DOHH2 (cell line): Measurements from ENCODE around the gene LPAR2.

Experiments
- H3F3A ChIP-seq: fragments of 200-600 bp; sonication (generic), shearing (Covaris generic); 2 replicates; pipeline ENCODE4 v1.6.0; 2016; ENCODE audit warnings: antibody characterized with exemption, mild to moderate bottlenecking; ENCODE audit not compliant: control insufficient read depth, insufficient read depth
- H3K27ac ChIP-seq: fragments of 200-600 bp; sonication (generic); 2 replicates; pipeline ENCODE4 v1.5.1; 2014; ENCODE audit warnings: low read depth, mild to moderate bottlenecking, low read length, moderate library complexity
- H3K27me3 ChIP-seq: fragments of 200-600 bp; sonication (generic); 2 replicates; pipeline ENCODE4 v1.6.1; 2014; ENCODE audit warnings: mild to moderate bottlenecking, low read length, mixed read lengths; ENCODE audit not compliant: control insufficient read depth
- H3K36me3 ChIP-seq: fragments of 200-600 bp; sonication (generic); 2 replicates; pipeline ENCODE4 v1.6.1; 2014; ENCODE audit warnings: mild to moderate bottlenecking, low read length, moderate library complexity, mixed read lengths; ENCODE audit not compliant: control insufficient read depth
- H3K4me1 ChIP-seq: fragments of 200-600 bp; sonication (generic); 2 replicates; pipeline ENCODE4 v1.6.1; 2014; ENCODE audit warnings: mild to moderate bottlenecking, low read length, mixed read lengths; ENCODE audit not compliant: control insufficient read depth
- H3K4me2 ChIP-seq: fragments of 200-600 bp; sonication (generic); 2 replicates; pipeline ENCODE4 v1.6.0; 2014; ENCODE audit warnings: mild to moderate bottlenecking, low read length, moderate library complexity
- H3K4me3 ChIP-seq: fragments of 200-600 bp; sonication (generic); 2 replicates; pipeline ENCODE4 v1.5.1; 2014; ENCODE audit warnings: mild to moderate bottlenecking, low read length, mixed read lengths
- H3K79me2 ChIP-seq: fragments of 200-600 bp; sonication (generic); 2 replicates; pipeline ENCODE4 v1.6.1; 2014; ENCODE audit warnings: mild to moderate bottlenecking, low read length, mixed read lengths; ENCODE audit not compliant: control insufficient read depth
- H3K9me2 ChIP-seq: fragments of 200-600 bp; sonication (generic); replicated peaks from 2 replicates; pipeline ENCODE4 v1.6.1; 2014; ENCODE audit warnings: mild to moderate bottlenecking, low read length, mixed read lengths; ENCODE audit not compliant: control insufficient read depth
- H3K9me3 ChIP-seq: fragments of 200-600 bp; sonication (generic); 2 replicates; pipeline ENCODE4 v1.6.1; 2014; ENCODE audit warnings: antibody characterized with exemption, low read length, mixed read lengths; ENCODE audit not compliant: control insufficient read depth, insufficient read depth
- H4K20me1 ChIP-seq: fragments of 200-600 bp; sonication (generic); 2 replicates; pipeline ENCODE4 v1.6.0; 2014; ENCODE audit warnings: low read depth, mild to moderate bottlenecking, antibody characterized with exemption, low read length, moderate library complexity; ENCODE audit not compliant: control insufficient read depth, insufficient read depth
- CTCF ChIP-seq: fragments of 200-600 bp; sonication (generic); IDR thresholded peaks from one replicate; pipeline ENCODE4 v1.5.1; 2014; ENCODE audit warnings: antibody characterized with exemption, mild to moderate bottlenecking, low read depth, low read length; ENCODE audit not compliant: poor library complexity, severe bottlenecking
- EZH2phosphoT487 ChIP-seq: fragments of 200-600 bp; sonication (generic); IDR thresholded peaks from 2 replicates; pipeline ENCODE4 v1.6.1; 2017; ENCODE audit warnings: borderline replicate concordance, mild to moderate bottlenecking, antibody characterized with exemption, low read length, moderate library complexity, mixed read lengths

LPAR2 gene

GRCh38 chr19:19588546-19588945 lies 39.5 kb downstream of the LPAR2 start:
- Histone ChIP-seq H3K79me2 (no peaks in the 10 kb centered on the region), H3K4me3 (no peak overlapping the region), H3K9me3 (no peaks in the 10 kb centered on the region), H3F3A (no peaks in the 10 kb centered on the region), H3K4me1 (peaks cover 7% of the 10 kb centered on the region), H3K4me2 (no peak overlapping the region), H4K20me1 (no peaks in the 10 kb centered on the region), H3K27ac (no peak overlapping the region), H3K9me2 (no peaks in the 10 kb centered on the region), H3K36me3 (no peaks in the 10 kb centered on the region), H3K27me3 (no peaks in the 10 kb centered on the region)
- TF ChIP-seq EZH2phosphoT487 (no peak), CTCF (no peak)

GRCh38 chr19:19587771-19588170 lies 40.2 kb downstream of the LPAR2 start:
- Histone ChIP-seq H3K9me2 (no peaks in the 10 kb centered on the region), H3K79me2 (no peaks in the 10 kb centered on the region), H3K27me3 (no peaks in the 10 kb centered on the region), H3K4me2 (no peak overlapping the region), H3K4me3 (no peak overlapping the region), H3K27ac (no peak overlapping the region), H3F3A (no peaks in the 10 kb centered on the region), H4K20me1 (no peaks in the 10 kb centered on the region), H3K4me1 (peaks cover 7% of the 10 kb centered on the region), H3K9me3 (no peaks in the 10 kb centered on the region), H3K36me3 (no peaks in the 10 kb centered on the region)
- TF ChIP-seq CTCF (no peak), EZH2phosphoT487 (no peak)

GRCh38 chr19:19584356-19584755 lies 43.7 kb downstream of the LPAR2 start:
- Histone ChIP-seq H3K79me2 (no peaks in the 10 kb centered on the region), H3K4me2 (no peak overlapping the region), H3K4me1 (no peaks in the 10 kb centered on the region), H4K20me1 (no peaks in the 10 kb centered on the region), H3K36me3 (no peaks in the 10 kb centered on the region), H3K27ac (no peak overlapping the region), H3K9me2 (no peaks in the 10 kb centered on the region), H3F3A (no peaks in the 10 kb centered on the region), H3K9me3 (no peaks in the 10 kb centered on the region), H3K27me3 (no peaks in the 10 kb centered on the region), H3K4me3 (no peak overlapping the region)
- TF ChIP-seq CTCF: no peak
- no peak for TF ChIP-seq EZH2phosphoT487

- Histone ChIP-seq H3K36me3 (no peaks in the 10 kb centered on the region), H3K27me3 (no peaks in the 10 kb centered on the region), H3K4me3 (no peak overlapping the region), H3K4me2 (no peak overlapping the region), H3K79me2 (no peaks in the 10 kb centered on the region), H3K9me3 (no peaks in the 10 kb centered on the region), H3F3A (no peaks in the 10 kb centered on the region), H3K9me2 (no peaks in the 10 kb centered on the region), H4K20me1 (no peaks in the 10 kb centered on the region), H3K27ac (no peak overlapping the region), H3K4me1 (no peaks in the 10 kb centered on the region)
- no peak for TF ChIP-seq CTCF
- no peak for TF ChIP-seq EZH2phosphoT487
Measured at GRCh38 chr19:19582471-19582870, 45.5 kb downstream of the LPAR2 start.
